KOPT-K1 (cell line): ENCODE results near the gene LASP1.

Experiments
- H3K27ac ChIP-seq: fragments of 200-600 bp; sonication (generic); 2 replicates; pipeline ENCODE4 v1.5.1; 2016; ENCODE audit warnings: antibody characterized with exemption, mild to moderate bottlenecking, low read depth, low read length; ENCODE audit not compliant: poor library complexity, severe bottlenecking
- H3K36me3 ChIP-seq: fragments of 200-600 bp; sonication (generic); 2 replicates; pipeline ENCODE4 v1.5.1; 2017; ENCODE audit warnings: antibody characterized with exemption, mild to moderate bottlenecking, low read length, moderate library complexity; ENCODE audit not compliant: insufficient read depth
- H3K9me3 ChIP-seq: fragments of 200-600 bp; sonication (generic); 2 replicates; pipeline ENCODE4 v1.5.1; 2017; ENCODE audit warnings: antibody characterized with exemption, low read length, mild to moderate bottlenecking; ENCODE audit not compliant: insufficient read depth, poor library complexity, severe bottlenecking

Gene LASP1

DNA sequence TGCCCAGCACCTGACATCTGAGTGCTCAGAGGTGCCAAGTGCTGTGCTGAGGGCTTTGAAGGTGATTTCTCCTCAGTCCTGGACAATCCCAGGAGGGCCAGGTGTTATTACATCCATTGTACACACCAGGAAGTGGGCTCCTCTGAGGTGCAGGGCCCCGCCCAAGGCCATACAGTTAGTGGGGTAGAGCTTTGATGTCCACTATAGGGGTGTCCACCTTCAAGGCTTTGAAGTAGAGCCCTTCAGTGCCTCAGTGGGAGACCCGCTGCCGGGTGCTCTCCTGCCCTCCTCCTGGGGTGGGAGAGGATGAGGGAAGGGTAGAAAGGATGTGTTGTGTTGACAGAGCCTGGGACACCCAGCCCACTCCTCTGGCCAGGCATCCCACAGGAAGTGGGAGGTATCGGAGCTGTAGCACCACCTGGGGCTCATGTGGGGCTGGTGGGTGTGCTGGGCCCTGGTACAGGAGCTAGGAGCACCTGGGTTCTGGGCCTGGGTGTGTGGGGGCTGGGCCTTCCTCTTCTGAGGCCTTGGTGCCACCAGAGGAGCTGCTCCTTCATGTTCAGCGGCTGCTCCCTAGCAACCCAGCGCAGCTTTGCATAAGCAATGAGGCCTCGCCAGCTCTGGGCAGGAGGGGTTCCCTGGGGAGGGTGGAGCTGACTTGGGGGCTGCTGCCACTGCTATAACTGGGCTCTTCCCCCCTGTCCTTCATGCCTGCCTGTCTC lies 7.4 kb downstream of the LASP1 start:
- peak overlapping the region; percentile 57 for H3K27ac ChIP-seq
- peaks cover 57% of the 10 kb centered on the region for H3K36me3 ChIP-seq
- no peaks in the 10 kb centered on the region for H3K9me3 ChIP-seq

DNA sequence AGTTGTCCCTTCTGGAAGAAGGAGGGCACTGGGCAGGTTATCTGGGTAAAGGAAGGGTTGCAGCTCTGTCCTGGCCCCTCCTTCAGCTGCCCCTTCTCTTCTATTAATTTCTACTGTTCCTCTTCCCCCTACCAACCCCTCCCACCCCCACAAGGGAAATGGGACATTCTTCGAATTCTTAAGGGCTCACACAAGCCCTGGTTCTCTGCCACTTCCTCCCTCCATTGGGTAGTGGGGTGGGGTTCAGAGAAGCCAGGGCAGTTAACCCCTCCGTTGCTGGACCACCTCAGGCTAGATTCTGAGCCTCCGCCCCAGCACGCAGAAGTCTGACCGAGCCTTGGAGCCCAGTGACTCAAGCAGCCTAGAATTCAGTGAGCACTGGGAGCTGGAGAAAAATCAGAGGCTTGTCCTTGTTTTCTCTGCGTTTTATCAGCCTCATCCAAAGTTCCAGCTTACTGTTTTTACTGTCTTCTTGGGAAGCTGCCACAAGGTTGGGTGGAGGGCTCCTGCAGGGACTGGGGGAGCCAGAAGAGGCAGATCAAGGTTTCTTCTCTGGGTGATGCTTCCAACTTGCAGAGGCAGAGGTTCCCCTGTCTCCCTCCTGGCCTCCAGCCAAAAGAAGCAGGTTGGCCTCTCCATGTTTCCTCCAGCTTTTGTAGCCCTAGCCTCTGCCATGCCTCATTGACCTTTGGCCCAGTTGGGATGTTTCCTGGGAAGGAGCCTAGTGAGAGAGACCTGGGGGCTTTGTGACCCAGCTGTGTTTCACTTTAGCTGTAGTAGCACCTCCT lies 10.2 kb downstream of the LASP1 start:
- Histone ChIP-seq H3K9me3 (no peaks in the 10 kb centered on the region), H3K27ac (peak overlapping the region; percentile 38), H3K36me3 (peaks cover 66% of the 10 kb centered on the region)

DNA sequence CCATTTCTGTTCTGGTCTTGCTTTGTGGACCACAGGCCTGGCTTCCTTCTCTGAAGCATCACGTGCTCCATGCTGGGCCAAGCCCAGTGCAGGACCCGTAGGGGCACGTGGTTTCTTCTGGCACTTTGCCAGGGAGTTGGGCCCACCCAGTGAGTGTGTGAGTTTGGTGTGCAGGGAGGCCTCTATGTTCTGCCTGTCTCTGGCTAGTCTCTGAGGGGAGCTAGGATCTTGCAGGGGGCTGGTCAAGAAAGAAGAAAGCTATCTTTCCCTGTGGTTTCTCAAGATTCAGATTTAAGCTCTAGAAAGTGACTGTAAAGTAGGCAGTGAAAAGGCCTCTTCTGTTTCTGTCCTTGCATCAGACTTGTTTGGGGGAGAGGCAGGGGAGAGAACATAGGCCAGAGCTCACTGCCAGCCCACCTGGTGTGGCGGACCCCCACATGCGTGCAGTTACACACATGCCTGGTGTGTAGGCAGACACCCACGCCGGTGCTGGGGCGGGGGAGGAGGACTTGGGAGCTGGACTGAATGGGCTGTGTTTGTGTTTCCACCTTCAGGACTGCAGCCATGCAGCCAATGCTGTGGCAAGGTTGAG lies 11.8 kb downstream of the LASP1 start:
- peaks cover 82% of the 10 kb centered on the region for H3K36me3 ChIP-seq
- no peaks in the 10 kb centered on the region for H3K9me3 ChIP-seq
- H3K27ac ChIP-seq = peak overlapping the region; percentile 38

DNA sequence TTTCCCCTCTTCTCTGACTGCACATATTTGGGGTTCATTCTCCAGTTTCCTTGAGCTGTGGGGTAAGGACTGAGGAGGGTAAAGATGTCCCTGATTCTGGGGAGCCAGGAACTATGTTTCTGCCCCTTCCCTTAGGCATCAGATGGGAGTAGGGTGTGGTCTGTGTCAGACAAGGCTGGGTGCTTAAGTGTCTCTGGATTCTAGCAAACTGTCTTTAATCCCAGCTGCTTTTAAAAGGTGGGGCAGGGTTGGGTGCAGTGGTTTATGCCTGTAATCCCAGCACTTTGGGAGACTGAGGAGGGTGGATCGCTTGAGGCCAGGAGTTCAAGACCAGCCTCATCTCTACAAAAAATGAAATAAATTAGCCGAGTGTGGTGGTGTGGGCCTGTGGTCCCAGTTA lies 13.0 kb downstream of the LASP1 start:
- no peaks in the 10 kb centered on the region for H3K9me3 ChIP-seq
- no peak overlapping the region for H3K27ac ChIP-seq
- H3K36me3 ChIP-seq = peaks cover 92% of the 10 kb centered on the region

DNA sequence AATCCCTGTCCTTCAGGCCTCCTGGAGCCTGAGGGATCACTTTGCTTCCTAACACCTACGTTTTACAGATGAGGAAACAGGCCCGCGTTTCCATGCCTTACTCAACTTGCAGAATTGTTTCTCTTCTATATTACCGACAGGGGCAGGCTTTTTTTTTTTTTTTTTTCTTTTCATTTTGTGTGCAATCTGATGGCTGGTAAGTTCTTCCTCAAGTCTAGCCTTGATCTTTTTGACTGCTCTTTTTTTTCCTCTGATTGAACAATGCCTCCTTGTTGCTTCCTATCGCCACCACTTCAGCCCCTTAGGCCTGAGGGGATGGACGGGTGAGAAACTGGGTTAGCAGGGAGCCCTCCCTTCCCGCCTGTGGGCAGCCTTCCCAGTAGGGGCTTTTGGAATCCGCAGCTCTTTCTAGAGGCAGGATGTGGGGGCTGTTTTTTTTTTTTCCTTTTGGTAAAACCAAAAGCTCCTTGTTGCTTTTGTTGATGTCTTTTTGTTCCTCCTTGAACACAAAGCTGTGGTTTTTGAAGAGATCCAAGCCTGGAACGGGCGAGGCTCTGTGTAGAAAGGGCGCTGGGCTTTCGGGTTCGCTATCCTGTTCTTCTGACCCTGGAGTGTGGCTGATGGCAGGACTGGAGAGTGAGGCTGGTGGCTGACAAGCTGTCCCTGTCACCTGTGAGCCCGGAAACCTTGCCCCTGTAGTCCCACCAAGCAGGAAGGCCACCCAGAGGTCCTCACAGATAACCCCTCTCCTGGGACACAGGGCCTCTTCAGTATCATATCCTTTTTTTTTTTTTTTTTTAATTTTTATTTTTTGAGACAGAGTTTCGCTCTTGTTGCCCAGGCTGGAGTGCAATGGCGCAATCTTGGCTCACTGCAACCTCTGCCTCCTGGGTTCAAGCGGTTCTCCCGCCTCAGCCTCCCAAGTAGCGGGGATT lies 14.0 kb downstream of the LASP1 start:
- peaks cover 93% of the 10 kb centered on the region for H3K36me3 ChIP-seq
- H3K27ac ChIP-seq = peak overlapping the region; percentile 40
- no peaks in the 10 kb centered on the region for H3K9me3 ChIP-seq

DNA sequence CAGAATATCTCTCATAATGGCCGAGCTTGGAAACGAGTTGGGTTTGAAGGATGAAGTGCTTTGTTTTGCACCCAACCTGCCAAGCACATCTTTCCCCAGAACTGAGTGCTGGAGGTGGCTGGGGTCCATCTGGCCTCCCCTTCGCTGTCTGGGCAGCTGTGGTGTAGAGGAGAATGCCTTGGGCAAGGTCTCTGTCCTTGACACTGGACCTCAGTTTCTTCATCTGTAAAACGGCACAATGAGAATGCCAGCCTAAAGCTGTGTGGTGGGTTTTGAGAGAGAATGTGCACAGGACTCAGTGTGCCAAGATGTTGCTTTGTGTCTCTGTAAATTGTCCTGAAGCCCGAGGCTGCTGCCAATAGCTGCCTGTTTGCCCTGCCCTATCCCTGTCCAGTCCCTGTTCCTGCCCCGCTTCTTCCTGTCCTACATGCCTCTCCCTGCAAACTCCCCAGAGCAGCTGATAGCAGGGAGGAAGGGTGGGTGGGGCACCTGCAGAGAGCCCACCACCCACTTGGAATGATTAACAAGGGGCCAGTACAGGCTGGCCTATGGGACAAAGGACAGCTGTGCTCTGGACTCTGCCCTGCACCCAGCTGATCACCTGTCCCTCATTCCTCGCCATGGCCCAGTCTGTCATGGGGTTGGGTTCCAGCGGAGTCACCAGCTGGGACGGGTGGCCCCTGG lies 15.3 kb downstream of the LASP1 start:
- H3K27ac ChIP-seq = no peak overlapping the region
- no peaks in the 10 kb centered on the region for H3K9me3 ChIP-seq
- H3K36me3 ChIP-seq = peaks cover 93% of the 10 kb centered on the region

DNA sequence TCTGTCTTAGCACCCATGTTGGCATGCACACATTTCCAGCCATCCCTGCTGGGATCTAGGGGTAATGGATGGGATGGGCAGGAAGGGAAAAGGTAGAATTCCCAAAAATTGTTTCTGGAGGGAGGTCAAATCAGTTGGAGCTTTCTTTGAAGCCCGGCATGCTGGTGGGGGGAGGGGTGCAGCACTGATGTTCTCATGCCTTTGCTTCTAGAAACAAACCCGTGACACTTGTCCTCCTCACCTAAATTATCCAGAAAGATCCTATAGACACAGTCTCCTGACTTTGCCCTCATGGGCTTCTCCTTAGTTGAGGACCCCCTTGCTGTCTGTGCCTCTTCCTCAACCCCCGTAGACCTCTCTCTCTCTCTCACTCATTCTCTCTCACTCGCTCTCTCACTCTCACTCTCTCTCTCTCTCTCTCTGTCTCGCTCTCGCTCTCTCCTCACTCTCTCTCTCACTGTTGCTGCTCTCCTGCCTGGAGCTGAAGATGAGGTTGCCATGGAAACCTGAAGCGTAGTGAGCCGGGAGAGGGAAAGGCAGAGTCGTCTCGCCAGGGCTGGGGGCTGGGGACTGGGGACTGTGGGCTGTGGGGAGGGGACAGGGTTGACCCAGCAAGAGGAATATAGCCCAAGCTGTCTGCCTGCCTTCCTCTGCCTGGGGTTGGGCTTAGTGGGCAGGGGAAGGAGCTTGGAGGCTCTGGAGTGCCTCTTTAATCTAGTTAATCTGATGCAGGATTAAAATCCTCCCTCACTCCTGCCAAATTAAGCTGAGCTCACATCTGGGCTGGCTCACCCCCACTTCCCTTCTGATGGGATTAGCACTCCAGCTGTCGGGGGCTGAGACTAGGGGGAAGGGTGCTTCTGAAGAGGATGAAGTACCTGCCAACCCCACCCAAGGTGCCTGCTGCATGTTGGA lies 16.1 kb downstream of the LASP1 start:
- Histone ChIP-seq H3K36me3 (peaks cover 93% of the 10 kb centered on the region), H3K9me3 (no peaks in the 10 kb centered on the region), H3K27ac (peak overlapping the region; percentile 9)

DNA sequence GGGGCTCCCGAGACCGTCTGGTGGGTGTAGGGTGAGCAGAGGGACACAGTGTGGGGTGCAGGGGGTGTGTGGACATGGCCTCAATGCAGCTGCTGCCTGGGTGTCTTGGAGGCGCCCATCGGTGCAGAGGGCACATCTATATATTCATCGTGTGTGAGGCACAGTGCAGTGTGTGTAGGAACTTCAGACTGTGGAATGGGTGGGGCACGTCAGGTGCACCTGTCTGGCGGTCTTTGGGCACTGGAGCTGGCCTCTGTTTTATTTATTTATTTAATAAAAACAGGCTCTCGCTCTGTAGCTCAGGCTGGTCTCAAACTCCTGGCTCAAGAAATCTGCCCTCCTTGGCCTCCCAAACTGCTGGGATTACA lies 16.8 kb downstream of the LASP1 start:
- Histone ChIP-seq H3K36me3 (peaks cover 93% of the 10 kb centered on the region), H3K9me3 (no peaks in the 10 kb centered on the region), H3K27ac (peak overlapping the region; percentile 10)

DNA sequence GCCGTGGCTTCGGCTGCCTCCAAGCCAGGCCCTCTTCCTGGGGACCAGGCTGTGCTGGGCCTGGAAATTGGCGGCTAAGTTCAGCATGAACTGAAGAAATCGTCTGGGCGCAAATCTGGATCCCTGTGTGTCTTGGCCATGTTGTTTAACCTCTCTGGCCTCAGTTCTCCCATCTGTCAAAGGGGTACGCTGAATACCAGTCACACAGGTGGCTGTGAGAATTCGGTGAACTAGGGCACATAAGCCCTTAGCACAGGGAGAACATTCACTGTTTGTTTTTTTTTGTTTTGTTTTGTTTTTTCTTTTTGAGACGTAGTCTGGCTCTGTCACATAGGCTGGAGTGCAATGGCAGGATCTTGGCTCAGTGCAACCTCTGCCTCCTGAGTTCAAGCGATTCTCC lies 19.0 kb downstream of the LASP1 start:
- H3K36me3 ChIP-seq = peaks cover 91% of the 10 kb centered on the region
- H3K27ac ChIP-seq = no peak overlapping the region
- H3K9me3 ChIP-seq = no peaks in the 10 kb centered on the region

DNA sequence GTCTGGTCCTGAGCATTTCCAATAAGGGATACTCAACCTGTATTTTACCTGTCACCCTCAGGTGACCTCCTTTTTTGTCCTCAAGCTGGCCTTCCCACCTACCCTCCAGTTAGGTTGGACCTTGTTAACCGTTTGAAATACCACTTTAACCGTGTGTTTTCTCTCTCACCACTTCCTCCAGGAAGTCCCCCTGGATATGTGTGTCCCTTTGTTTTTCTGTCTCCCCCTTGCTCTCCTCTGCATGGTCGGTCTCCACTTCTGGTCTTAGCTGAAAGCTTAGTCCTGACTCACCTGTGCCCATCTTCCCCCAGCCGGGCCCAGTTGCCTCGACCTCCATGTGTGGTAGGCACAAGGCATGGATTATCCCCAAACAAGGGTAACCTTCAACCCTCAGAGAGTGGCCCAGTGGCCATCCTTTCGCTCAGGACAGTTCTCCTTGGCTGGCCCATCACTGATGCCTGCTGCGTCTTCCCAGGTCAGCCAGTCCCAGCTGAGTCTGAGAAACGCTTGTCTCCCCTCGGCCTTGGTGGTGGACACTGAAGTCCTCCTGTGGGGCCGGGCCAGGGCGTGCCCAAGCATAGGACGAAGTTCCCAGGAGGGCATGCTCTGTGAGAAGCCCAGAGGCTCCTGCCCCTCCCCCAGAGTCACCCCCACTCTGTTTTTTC lies 20.0 kb downstream of the LASP1 start:
- Histone ChIP-seq H3K27ac (peak overlapping the region; percentile 52), H3K36me3 (peaks cover 93% of the 10 kb centered on the region), H3K9me3 (no peaks in the 10 kb centered on the region)

DNA sequence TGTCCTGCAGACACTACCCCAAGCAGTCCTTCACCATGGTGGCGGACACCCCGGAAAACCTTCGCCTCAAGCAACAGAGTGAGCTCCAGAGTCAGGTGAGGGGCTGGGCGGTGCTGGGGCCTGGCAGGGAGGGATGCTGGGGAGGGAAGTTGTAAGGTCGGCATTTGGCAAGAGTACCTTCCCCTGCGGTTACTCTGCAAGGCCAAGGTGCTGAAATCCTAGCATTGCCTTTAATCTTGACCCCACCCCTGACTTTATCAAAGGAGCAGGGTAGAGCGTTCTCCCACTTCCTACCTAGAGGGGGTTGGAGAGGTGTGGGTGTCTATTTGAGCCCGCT lies 20.5 kb downstream of the LASP1 start:
- Histone ChIP-seq H3K9me3 (no peaks in the 10 kb centered on the region), H3K36me3 (peaks cover 92% of the 10 kb centered on the region), H3K27ac (peak overlapping the region; percentile 52)

DNA sequence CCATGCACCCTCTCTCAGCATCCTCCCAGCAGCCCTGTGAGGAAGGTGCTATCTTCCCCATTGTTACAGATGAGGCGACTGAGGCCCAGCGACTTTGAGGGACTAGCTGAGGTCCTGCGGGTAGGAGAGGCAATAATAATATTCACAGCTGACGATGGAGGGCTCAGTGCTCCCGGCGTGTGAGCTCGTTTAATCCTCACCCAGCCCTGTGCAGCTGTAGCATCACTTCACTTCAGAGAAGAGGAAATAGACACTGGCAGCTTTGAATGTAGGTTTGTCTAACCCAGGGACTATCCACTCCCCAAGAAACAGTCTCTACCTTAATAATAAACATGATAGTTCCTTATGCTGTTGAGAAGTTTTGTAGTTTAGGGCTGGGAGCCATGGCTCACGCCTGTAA lies 21.6 kb downstream of the LASP1 start:
- H3K36me3 ChIP-seq = peaks cover 92% of the 10 kb centered on the region
- H3K27ac ChIP-seq = peak overlapping the region; percentile 52
- no peaks in the 10 kb centered on the region for H3K9me3 ChIP-seq

DNA sequence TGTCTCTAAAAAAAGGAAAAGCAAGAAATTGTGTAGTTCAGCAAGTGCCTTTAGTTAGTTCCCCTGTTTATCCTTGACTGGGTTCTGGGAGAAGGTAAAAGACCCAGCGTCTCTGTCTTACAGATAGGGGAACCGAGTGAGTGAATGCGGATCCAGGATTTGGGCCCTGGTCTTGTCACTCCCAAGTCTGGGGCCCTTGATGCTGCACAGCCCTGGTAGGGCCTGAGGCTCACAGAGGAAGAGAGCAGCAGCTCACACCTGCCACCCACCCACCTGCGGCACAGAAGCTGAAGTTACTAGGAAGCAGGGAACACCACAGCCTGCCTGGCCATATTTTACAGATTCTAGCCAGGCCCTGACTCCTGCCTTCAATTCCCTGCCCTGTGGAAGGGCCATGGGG lies 22.2 kb downstream of the LASP1 start:
- Histone ChIP-seq H3K27ac (peak overlapping the region; percentile 52), H3K9me3 (no peaks in the 10 kb centered on the region), H3K36me3 (peaks cover 92% of the 10 kb centered on the region)
